Measurements from ENCODE around the gene PLEKHG3. TPM values are rescaled to one million over a fixed set of nuclear protein-coding genes. Genes with fewer than 3 reads are reported as not detected.

Gene PLEKHG3
- total and polyA plus RNA-seq, 2 donors (not counting 1 experiment from before 2014, with no cell fraction given): 0.17 to 3.0 TPM

DNA sequence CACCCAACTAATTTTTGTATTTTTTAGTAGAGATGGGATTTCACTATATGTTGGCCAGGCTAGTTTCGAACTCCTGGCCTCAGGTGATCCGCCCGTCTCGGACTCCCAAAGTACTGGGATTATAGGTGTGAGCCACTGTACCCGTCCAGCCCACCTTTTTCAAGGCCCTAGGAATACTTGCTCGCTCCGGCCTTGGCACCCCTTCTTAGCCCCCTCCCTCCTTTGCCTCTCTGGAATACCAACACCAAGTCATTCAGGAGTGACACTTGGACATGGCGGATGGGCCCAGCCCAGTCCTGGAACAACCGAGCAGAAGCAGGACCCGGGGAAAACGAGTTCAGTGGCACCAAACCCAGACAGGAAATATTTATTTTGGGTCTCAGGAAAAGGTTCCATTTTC is 29.1 kb downstream of the PLEKHG3 start:
- Histone ChIP-seq H3K4me2 (ENCODE audit: extremely low read depth, insufficient read depth, low read length) (no peak overlapping the region), H4K20me1 (ENCODE audit: control insufficient read depth, extremely low read depth, insufficient read depth, low read length) (no peaks in the 10 kb centered on the region), H3K79me2 (ENCODE audit: control insufficient read depth, insufficient read depth, low read length) (no peaks in the 10 kb centered on the region), H3K27me3 (ENCODE audit: control insufficient read depth, insufficient read depth, low read length) (no peaks in the 10 kb centered on the region), H3K4me3 (replicated peaks in 1 of 4; ENCODE audit: control extremely low read depth in 1 of 4, insufficient read depth in 1 of 4, low read depth in 3 of 4, low read length in 4 of 4) (no peak overlapping the region), H3K4me1 (ENCODE audit: control insufficient read depth, extremely low read depth, insufficient read depth, low read length) (no peaks in the 10 kb centered on the region), H3K27ac (ENCODE audit: insufficient read depth, low read length) (no peak overlapping the region), H3K9me3 (ENCODE audit: control insufficient read depth, insufficient read depth, low read depth, low read length) (no peaks in the 10 kb centered on the region), H3K36me3 (ENCODE audit: control insufficient read depth, insufficient read depth, low read length) (no peaks in the 10 kb centered on the region), H3K9ac (ENCODE audit: insufficient read depth, low read length) (no peak overlapping the region), H2AFZ (ENCODE audit: low read length) (no peak overlapping the region)
- no peak for DNase-seq (ENCODE audit: low read depth in 2 of 2)
- TF ChIP-seq CTCF (conservative IDR thresholded peaks at IDR 0.05 in 1 of 2, IDR thresholded peaks at IDR 0.05 in 1 of 2; ENCODE audit: low read depth in 1 of 2, low read length in 2 of 2) (no peak), EZH2 (IDR thresholded peaks at IDR 0.05; ENCODE audit: low read length, missing control alignments) (no peak)

DNA sequence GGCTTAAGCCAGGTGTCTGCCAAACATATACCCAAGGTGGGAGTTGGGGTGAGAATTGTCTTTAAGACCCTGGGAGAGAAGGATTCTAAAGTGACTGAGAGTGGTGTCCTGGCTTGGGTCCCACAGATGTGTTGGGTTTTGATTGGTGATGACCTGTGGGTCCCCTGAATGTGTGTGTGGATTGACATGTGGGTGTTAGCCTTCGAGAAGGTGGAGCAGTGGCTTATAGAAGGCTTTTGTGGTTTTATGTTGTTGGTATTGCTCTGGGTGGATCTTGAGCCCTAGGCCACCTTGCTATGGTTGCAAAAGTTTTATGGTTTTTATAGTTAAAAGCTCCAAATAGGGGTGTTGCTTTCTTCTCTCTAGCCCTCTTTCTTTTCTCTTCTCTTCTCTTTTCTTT is 29.7 kb downstream of the PLEKHG3 start:
- Histone ChIP-seq H4K20me1 (ENCODE audit: control insufficient read depth, extremely low read depth, insufficient read depth, low read length) (no peaks in the 10 kb centered on the region), H3K79me2 (ENCODE audit: control insufficient read depth, insufficient read depth, low read length) (no peaks in the 10 kb centered on the region), H2AFZ (ENCODE audit: low read length) (no peak overlapping the region), H3K9ac (ENCODE audit: insufficient read depth, low read length) (no peak overlapping the region), H3K36me3 (ENCODE audit: control insufficient read depth, insufficient read depth, low read length) (no peaks in the 10 kb centered on the region), H3K27ac (ENCODE audit: insufficient read depth, low read length) (no peak overlapping the region), H3K27me3 (ENCODE audit: control insufficient read depth, insufficient read depth, low read length) (no peaks in the 10 kb centered on the region), H3K4me3 (replicated peaks in 1 of 4; ENCODE audit: control extremely low read depth in 1 of 4, insufficient read depth in 1 of 4, low read depth in 3 of 4, low read length in 4 of 4) (no peak overlapping the region), H3K4me2 (ENCODE audit: extremely low read depth, insufficient read depth, low read length) (no peak overlapping the region), H3K4me1 (ENCODE audit: control insufficient read depth, extremely low read depth, insufficient read depth, low read length) (no peaks in the 10 kb centered on the region), H3K9me3 (ENCODE audit: control insufficient read depth, insufficient read depth, low read depth, low read length) (no peaks in the 10 kb centered on the region)
- no peak for TF ChIP-seq CTCF (conservative IDR thresholded peaks at IDR 0.05 in 1 of 2, IDR thresholded peaks at IDR 0.05 in 1 of 2; ENCODE audit: low read depth in 1 of 2, low read length in 2 of 2)
- no peak for TF ChIP-seq EZH2 (IDR thresholded peaks at IDR 0.05; ENCODE audit: low read length, missing control alignments)
- no peak for DNase-seq (ENCODE audit: low read depth in 2 of 2)

DNA sequence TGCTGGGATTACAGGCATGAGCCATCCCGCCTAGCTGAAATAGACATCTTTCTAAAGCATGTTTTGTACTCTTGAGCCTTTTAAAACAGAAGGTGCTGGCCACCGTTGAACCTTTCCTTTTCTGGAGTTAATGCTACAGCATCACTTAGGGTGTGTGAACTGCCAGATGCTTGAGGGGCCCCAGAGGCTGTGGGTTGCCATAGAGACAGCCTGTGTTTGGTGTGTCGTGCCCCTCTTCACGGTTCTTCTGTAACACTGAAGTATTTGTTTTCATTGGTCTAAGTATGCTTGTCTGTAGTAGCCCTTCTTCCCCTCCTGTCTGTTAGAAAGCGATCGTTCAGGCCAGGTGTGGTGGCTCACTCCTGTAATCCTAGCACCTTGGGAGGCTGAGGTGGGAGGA is 30.8 kb downstream of the PLEKHG3 start:
- Histone ChIP-seq H3K9me3 (ENCODE audit: control insufficient read depth, insufficient read depth, low read depth, low read length) (no peaks in the 10 kb centered on the region), H3K4me2 (ENCODE audit: extremely low read depth, insufficient read depth, low read length) (no peak overlapping the region), H3K4me1 (ENCODE audit: control insufficient read depth, extremely low read depth, insufficient read depth, low read length) (no peaks in the 10 kb centered on the region), H3K4me3 (replicated peaks in 1 of 4; ENCODE audit: control extremely low read depth in 1 of 4, insufficient read depth in 1 of 4, low read depth in 3 of 4, low read length in 4 of 4) (no peak overlapping the region), H3K9ac (ENCODE audit: insufficient read depth, low read length) (no peak overlapping the region), H3K79me2 (ENCODE audit: control insufficient read depth, insufficient read depth, low read length) (no peaks in the 10 kb centered on the region), H3K27ac (ENCODE audit: insufficient read depth, low read length) (no peak overlapping the region), H2AFZ (ENCODE audit: low read length) (no peak overlapping the region), H3K27me3 (ENCODE audit: control insufficient read depth, insufficient read depth, low read length) (no peaks in the 10 kb centered on the region), H4K20me1 (ENCODE audit: control insufficient read depth, extremely low read depth, insufficient read depth, low read length) (no peaks in the 10 kb centered on the region), H3K36me3 (ENCODE audit: control insufficient read depth, insufficient read depth, low read length) (no peaks in the 10 kb centered on the region)
- DNase-seq (ENCODE audit: low read depth in 2 of 2): no peak
- TF ChIP-seq EZH2 (IDR thresholded peaks at IDR 0.05; ENCODE audit: low read length, missing control alignments) (no peak), CTCF (conservative IDR thresholded peaks at IDR 0.05 in 1 of 2, IDR thresholded peaks at IDR 0.05 in 1 of 2; ENCODE audit: low read depth in 1 of 2, low read length in 2 of 2) (no peak)

Data from fibroblast of lung (primary cell).